Activated T-cell treated with anti-CD3 and anti-CD28 coated beads for 4 hours (primary cell): ENCODE results near the gene KCNG2.
"Not testable (repeated sequence)": the region's sequence is repeated elsewhere in the genome, so short reads cannot be mapped to it uniquely, and the experiment has no call there.

Source experiments
- DNase-seq: peaks from one replicate; pipeline ENCODE4 v3.0.0-alpha.2; 2020

The KCNG2 gene

DNA sequence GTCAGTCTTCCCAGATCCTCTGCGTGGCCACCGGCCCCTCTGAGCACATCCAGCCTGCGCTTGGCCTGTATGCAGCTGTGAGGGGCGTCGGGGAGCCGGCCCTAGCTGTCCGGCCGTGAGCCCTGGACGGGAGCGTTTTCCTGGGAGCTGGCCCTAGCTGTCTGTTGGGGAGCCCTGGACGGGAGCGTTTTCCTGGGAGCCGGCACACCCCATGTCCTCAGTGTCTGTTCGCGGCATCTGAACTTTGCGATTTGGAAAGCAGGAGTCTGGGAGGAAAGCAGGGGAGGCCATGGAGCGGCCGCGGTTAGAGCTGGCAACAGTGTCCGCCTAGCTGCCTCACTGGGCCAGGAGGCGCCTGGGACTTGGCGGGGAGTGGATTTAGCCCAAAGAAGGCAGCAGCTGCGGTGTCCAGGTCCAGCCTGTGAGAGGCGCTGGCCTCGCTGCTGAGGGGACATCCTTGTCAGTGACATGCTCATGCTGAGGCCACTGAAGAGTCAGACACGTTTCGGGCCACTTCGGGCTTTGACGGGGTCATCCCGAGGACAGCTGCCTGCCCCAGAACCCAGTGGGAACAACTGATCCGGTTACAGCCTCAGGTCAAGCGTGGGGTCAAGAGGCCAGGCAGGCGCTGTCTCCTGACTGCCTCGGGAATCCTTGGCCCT, 75.8 kb downstream of the KCNG2 start:
- DNase-seq = no peak

DNA sequence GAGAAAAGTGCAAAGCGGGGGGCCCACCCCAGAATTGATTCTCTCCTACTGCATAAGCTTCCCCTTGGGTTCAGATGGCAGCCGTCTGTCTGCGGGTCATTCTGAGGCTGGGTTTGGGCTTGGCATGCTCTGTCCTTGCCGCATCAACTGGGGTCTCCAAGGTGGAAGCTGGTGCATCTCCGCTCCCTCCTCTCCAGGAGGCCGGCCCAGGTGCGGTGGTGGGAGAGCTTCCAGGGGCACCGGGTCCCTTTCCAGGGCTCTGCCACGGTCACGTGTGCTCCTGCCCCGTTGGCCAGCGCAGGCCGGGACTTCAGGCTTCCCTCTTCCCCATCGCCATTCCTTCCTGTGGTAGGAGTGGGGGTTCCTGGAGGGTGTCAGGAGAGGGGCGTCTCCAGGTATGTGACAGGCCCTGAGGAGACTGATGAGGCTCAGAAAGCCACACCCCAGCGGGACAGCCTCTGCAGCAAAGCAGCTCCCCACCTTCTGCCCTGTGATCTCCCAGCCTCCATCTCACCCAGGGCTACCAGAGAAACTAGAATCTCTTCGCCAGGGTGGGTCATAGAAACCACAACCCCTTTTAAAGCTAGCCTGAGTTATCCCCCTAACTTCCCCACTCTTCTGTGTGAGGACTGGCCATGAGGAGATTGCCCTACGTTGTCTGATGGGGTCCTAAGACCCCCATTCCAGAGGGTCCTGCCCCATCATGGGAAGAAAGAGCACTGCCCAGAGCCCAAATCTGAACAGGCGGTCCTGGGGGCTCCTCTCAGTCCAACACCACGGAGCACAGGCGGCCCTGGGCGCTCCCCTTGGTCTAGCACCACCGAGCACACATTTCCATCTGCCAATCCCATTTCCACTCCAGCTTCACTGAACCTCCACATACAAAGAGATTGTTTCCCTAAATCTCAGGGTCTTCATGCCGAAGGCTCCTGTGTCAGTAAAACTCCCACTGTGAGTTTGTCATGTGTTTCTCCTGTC, 77.1 kb downstream of the KCNG2 start:
- no peak for DNase-seq

DNA sequence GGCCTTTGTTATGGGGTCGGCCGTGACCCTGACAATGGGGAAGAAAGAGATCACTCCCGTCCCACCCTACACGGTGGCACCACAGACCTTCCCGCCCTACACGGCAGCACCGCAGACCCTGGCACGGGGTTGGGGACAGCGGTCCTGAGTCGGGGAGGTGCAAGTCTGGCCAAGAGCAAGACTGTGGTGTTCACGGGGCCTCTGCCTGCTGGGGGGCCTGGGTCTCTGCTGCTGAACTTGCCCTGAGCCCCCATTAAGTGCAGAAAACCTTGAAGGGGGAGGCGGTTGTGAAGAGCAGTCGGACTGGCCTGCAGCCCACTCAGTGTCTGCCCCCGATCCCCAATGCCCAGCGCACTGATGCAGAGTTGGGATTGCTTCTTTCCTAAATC, 77.8 kb downstream of the KCNG2 start:
- no peak for DNase-seq

DNA sequence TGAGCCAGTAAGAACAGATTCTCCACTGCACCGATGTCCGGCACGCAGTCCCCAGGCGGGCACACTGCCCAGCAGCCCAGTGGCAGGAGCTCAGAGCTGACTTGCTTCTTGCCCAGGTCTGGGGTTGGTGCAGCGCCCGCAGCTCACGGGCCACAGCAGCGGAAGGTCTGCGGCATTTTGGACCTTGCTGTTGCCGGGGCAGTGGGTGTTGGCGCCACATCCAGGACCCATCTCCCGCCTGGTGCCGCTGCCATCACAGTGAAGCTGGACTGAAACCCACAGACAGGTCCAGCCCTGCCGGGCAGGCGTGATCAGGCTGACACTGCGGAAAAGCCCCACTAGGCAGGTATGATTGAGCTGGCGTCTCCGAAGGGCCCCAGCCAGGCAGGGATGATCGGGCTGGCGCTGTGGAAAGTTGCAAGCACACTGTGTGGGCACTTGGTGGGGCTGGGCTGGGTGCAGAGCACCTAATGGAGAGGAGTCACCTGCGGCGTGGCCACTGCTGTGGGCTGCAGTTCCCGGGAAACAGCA, 78.3 kb downstream of the KCNG2 start:
- DNase-seq = no peak

DNA sequence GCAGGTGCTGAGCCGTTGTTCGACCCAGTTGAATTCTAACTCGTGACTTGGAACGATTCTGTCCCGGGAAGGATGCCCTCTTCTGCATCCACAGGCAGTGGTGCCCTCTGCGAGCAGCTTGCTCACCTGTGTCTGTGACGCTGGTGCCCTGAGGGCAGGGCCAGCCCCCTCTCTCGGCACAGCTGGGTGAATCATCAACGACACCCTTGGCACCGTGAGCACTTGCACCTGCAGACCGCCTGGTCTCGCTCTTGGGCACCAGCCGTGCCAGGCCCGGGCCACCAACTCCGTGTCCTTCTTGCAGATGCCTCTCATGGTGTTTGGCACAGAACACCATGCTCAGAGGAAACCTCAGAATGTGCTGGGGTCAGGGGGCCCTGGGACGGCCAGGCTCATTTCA, 78.8 kb downstream of the KCNG2 start:
- DNase-seq = no peak

DNA sequence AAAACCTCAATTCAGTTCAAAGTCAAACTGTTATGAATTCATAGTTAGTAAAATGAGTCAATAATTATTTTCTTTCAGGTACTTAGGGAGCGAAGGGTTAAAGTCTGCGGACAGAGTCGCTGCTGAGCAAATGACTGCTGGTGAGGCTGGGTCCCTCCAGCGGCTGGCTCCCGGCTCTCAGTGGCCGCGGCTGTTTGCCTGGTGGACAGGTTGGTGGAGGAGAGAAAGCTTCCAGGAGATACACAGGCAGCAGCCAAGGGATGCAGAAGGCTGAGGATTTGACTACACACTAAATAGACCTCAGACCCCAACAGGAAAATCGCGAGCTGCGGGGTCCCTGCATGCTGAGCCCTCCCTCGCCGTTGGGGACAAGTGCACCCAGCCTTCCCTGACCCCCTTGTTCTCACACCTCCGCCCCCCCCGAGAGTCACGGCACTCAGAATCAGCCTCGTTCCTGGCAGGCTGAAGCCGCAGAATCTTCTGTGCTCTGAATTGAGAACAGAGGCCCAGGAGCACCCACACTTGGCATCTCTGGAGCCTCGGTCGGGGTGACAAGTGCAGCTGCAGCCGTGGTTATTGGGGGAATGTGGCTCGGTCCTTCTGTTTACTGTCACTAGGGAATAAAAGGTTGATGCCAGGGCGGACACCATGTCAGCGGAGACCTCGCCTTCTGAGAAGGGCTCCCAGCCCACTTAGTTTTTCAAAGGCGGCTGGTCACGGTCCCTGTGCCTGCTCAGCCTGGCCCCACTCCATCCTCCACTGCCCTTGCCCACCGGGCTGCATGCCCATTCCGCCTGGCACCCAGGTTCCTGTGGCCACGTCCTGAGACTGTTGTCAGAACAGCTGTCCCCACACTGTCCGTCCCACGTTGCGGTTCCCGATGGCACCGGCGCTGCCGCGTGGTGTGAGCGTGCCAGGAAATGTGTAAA, 79.7 kb downstream of the KCNG2 start:
- no peak for DNase-seq

DNA sequence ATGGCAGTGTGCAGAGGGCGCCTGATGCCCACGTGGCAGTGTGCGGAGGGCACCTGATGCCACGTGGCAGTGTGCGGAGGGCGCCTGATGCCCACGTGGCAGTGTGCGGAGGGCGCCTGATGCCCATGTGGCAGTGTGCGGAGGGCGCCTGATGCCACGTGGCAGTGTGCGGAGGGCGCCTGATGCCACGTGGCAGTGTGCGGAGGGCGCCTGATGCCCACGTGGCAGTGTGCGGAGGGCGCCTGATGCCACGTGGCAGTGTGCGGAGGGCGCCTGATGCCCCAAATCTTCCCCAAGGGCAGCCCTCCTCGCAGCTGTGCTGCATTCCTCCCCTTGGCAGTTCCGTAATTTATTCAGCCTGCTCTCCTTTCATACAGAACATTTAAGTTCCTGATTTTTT, 80.5 kb downstream of the KCNG2 start:
- not testable (repeated sequence) for DNase-seq

DNA sequence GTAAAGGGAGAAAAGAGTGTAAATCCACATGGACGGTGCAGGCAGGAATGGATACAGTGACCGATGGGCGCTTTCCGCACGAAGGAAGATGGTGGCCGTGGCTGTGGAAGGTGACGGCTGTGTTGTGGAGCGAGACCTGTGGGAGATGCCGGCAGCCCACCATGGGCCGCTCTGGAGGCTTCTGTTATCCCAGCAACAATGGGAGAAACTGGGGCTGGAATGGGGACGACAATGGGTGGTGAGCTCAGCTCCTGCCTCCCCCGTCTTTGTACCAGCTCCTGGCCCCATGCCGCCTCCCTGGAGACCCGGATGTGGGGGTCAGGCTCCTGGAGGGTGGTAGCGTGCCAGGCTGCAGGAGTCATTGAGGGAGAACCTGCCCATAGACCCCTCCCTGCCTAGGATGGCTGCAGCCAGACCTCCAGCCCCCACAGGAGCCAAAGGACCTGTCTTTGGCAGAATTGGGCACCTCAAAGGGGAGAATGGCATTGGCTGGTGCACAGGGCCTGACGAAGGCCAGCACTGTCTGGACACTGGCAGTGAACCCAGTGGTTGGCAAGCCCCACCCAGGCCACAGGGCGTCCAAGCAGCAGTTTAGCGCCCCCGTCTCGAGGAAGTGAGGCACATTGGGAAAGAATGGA, 81.1 kb downstream of the KCNG2 start:
- DNase-seq = no peak

DNA sequence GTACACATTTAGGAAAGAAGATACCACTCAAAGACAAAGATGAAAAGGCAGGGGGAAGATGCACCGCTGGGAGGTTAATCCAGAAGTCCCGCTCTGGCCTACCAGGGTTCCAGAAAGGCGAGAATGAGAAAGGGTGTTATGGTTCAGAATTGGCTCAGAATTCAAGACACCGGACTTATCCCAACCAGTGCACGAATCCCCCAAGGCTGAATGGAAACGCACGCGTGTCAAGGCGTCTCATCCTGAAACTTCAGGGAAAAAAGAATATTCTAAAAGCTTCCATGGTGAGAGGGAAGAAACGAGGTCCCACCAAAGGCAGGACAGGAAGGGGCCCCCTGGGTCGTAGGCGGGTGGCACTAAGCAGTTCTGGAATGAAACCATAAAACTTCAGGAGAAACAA, 81.8 kb downstream of the KCNG2 start:
- DNase-seq = no peak

DNA sequence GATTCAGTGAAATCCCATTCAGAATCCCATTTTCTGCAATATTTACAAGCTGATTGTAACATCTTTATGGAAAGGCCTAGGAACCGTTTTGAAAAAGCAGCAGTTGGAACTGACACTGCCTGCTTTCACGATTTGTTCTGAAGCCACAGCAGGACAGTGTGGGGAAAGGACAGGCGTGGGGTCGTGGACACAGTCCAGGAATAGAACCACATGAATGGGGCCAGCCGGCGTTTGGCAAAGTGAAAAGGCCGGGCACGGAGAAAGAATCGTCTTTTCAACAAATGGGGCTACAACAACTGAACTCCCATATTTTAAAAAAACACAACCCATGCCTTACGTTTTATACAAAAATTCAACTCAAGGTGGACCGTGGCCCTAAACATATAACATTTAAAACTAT, 84.0 kb downstream of the KCNG2 start:
- no peak for DNase-seq

DNA sequence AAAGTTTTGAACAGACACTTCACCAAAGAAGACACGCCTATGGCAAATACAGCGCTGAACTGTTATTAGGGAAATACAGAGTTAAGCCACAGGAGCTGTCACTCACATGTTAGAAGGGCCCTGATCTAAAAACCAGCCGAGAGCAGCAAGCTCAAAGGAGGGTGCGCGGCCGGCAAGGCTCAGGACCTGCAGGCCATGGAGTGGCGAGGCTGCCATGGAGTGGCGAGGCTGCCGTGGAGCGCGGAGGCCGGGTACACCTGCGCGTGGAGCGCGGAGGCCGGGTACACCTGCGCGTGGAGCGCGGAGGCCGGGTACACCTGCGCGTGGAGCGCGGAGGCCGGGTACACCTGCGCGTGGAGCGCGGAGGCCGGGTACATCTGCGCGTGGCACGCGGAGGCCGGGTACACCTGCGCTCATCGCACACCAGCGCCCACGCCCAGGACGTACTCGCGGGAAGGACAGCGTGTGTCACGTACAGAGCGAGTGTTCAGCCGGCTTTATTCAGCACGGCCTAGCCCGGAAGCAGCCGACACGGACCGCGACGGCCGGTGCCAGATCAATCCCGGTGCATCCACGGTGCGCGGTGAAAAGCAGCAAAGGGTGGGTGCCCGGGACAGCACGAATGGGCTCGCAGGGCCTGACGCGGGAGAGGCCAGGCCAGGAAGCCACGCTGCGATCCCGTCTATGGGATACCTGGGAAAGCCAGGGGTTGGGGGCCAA, 84.9 kb downstream of the KCNG2 start:
- no peak for DNase-seq

DNA sequence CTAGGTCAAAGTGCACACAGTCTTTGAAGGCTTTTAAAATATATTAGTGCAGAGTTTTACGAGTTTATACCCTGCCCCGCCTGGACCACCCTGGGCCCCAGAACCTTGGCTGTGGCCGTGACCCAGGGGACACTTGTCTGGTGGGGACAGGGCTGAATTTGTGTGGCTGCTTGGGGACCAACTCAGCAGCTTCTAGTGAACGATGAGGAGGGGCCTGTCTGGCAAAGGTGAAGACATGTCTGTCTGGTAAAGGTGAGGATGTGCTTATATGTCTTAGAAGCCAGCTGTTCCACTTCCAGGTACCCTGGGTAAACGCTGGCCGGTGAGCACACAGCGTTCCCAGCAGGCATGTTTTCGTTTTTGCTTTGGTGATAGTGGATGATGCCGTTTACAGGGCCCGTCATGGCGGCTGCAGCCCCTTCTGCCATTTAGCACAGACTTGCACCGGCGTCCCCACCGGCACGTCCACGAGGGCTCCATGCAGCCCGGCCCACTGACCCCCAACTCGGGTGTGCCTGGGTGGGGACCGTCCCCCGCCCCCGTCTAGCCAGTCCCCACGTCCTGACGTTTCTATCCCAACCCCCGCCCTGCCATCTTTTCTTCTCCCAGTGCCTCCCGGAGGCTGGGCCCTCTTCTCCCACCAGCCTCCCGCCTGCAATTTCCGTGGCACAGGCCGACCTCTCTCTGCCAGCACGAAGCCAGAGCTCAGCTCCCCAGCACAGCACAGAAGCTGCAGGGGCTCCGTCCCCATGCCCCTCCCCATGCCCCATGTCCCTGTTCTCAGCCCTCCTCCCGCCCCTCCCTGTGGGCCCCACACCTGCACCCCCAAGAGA, 85.9 kb downstream of the KCNG2 start:
- DNase-seq = no peak

DNA sequence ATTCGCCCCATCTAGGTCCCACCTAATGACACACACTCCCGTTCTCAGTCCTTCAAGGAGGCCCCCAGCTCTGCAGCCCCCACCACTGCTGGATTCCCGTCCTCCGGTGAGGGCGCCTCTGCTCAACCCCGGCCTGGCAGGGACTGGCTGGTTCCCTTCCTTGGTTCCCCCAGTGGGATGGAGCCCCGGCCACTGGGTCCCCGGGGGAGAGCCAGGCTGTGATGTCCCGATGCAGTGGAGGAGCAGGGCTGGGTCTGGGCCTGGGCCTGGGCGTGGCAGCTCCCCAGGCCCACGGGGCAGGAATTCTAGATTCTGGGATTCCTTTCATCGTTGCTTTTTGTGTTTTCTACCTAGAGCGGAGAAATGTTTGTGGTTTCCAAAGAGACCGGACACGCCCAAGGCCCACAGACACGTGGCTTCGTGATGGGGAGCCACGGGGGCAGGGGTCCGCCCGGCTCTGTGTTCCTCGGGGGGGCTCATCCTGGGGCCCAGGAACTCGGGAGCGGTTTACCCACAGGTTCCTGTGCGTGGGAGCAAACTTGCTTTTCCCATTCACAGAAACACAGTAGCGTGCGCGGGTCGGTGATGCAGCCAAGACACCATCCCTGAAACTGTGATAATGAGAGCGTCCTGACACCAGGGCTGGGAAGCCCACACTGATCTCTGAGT, 86.7 kb downstream of the KCNG2 start:
- DNase-seq = no peak

DNA sequence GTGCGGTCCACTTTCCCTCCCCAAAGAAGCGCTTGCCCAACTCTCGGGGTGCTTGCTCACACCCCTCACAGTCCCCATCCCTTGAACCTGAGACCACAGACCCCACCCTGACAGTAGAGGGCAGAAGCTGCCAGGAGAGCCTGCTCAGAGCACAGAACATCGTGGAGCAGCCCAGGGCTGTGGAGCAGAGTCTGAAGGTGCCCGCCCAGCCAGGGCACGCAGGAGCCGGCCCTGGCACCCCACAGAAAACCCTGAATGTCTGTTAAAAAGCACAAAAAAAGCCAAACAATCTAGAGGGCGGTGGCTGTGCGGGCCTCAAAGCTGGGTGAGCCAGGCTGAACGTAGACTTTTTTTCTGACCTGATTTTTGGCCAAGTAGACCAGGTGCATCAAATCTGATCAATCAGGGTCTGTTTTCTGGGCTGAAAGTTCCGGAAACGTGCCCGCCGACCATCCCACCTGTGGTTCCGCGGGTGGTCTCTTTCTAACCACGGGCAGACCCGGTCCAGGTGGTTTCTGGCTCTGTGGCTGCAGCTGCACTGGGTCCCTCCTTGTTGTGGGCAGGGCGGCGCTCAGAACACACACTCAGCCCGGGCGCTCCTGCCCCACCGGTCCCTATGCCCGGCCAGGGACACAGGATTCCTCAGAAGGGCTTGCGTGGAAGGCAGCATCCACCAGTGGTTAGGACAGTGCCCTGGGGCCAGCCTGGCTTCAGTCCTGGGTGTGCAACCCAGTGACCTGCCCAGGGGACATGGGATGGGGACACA, 87.4 kb downstream of the KCNG2 start:
- DNase-seq = no peak

DNA sequence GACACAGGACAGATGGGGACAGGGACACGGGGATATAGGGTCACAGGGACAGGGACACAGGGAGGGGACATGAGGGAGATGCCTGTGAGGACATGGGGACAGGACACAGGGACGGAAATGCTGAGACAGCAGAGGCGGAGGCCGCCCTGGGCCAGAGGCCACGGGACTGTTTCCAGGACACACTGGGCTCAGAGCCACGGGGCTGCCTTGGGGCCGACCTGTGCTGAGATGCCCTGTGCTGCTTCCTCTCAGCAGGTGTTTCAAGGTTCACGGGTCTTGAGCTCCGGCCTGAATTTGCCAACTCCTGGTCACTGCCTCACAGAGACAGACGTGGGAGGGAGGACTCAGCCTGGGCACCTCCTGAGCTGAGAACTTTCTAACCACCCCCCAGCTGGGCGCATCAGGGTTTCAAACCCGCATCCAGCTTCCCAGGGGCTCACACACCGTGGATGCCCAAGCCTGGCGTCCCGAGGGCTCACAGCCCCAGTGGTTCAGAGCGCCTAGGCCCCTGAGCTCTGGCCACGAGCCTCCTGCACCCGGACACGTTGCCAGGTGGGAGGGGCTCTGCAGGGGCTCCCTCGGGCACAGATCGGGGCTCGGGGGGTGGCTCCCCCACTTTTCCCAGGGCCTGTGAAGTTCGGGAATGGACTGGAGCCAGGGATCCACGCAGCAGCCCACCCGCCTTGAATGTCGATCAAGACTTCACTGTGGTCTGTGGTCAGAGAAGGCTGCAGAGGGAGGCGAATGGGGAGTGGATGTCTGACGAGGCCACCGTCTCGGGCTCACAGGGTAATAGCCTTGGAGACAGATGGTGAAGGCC, 89.7 kb downstream of the KCNG2 start:
- DNase-seq = no peak

DNA sequence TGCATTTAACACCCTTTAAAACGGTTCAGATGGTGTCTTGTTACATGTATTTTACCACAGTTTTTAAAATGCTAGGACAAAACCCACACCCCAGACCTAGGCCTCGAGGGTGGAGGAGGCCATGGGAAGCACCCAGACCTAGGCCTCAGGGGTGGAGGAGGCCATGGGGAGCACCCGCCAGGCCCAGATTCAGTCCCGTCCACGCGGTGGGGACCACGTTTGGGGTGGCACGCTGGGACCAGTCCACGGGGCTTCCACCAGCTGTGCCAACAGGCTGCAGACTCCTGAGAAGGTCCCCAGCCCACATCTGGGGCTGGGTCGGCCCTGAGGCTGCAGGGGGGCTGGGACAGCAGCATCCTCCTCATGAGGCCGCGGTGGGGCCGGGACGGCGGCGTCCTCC, 90.3 kb downstream of the KCNG2 start:
- DNase-seq = no peak

DNA sequence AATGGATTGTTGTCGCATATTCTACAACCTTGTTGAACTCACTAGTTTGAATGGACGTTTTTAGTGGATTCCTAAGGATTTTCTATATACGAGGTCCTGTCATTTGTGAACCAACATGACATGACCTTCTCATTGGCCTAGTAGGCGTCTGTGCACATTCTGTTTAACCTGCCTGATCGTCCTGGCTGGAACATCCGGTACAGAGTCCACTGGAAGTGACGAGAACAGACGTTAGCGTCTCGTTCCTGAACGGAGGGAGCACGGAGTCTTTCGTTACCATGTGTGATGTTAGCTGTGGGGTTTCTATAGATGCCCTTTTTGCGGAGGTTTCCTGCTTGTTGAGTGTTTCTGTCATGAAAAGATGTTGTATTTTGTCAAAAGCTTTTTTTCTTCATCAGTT, 91.8 kb downstream of the KCNG2 start:
- no peak for DNase-seq

DNA sequence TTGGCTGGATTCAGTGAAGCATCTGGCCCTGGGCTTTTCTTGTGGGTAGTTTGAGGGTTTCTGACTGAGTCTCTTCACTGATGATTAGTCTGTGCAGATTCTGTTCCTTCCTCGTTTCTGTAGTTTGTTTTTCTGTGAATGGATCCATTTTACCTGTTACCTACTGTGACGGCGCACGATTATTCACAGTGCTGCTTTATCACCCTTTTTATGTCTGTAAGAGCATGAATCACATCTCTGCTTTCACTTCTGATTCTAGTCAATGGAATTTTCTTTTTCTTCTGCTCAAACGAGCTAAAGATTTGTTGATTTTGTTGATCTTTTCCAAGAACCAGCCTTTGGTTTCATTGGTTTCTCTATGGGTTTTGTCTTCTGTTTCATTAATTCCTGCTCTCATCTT, 92.9 kb downstream of the KCNG2 start:
- no peak for DNase-seq

DNA sequence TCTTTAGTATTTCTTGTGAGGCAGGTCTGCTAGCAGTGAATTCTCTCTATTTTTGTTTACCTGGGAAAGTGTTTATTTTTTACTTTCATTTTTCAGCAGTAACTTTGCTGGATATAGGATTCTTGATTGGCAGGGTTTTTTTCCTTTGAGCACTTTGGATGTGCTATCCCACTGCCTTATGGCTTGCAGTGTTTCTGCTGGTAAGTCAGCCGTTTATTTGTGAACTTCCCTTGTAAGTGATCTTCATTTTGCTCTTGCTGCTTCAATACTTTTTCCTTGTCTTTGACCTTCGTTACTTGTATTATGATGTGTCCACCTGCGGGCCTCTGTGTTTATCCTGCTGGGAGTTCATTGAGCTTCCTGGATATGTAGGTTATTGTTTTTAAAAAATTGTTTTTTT, 99.0 kb downstream of the KCNG2 start:
- no peak for DNase-seq
